ENCODE measurements around the gene ZCCHC3. TPM values are rescaled to one million over a fixed set of nuclear protein-coding genes. Genes with fewer than 3 reads are reported as not detected.

Gene ZCCHC3
- total and polyA plus RNA-seq, 2 donors (not counting 1 experiment from before 2014, with no cell fraction given): 8.7 to 11.6 TPM

- Histone ChIP-seq H3K4me1 (ENCODE audit: control insufficient read depth, extremely low read depth, insufficient read depth, low read length) (no peaks in the 10 kb centered on the region), H3K4me2 (ENCODE audit: extremely low read depth, insufficient read depth, low read length) (no peak overlapping the region), H3K9me3 (ENCODE audit: control insufficient read depth, insufficient read depth, low read depth, low read length) (no peaks in the 10 kb centered on the region), H3K27me3 (ENCODE audit: control insufficient read depth, insufficient read depth, low read length) (no peaks in the 10 kb centered on the region), H3K4me3 (replicated peaks in 1 of 4; ENCODE audit: control extremely low read depth in 1 of 4, insufficient read depth in 1 of 4, low read depth in 3 of 4, low read length in 4 of 4) (no peak overlapping the region), H3K79me2 (ENCODE audit: control insufficient read depth, insufficient read depth, low read length) (no peaks in the 10 kb centered on the region), H3K27ac (ENCODE audit: insufficient read depth, low read length) (no peak overlapping the region), H3K9ac (ENCODE audit: insufficient read depth, low read length) (no peak overlapping the region), H3K36me3 (ENCODE audit: control insufficient read depth, insufficient read depth, low read length) (no peaks in the 10 kb centered on the region), H4K20me1 (ENCODE audit: control insufficient read depth, extremely low read depth, insufficient read depth, low read length) (no peaks in the 10 kb centered on the region), H2AFZ (ENCODE audit: low read length) (no peak overlapping the region)
- peak in 1 of 2 donors; percentile 8 for DNase-seq (ENCODE audit: low read depth in 2 of 2)
- TF ChIP-seq CTCF (conservative IDR thresholded peaks at IDR 0.05 in 1 of 2, IDR thresholded peaks at IDR 0.05 in 1 of 2; ENCODE audit: low read depth in 1 of 2, low read length in 2 of 2) (no peak), EZH2 (IDR thresholded peaks at IDR 0.05; ENCODE audit: low read length, missing control alignments) (no peak)
Observed at GRCh38 chr20:272718-273117, 24.7 kb upstream of the ZCCHC3 start.

GRCh38 chr20:273884-274283 is 23.5 kb upstream of the ZCCHC3 start:
- Histone ChIP-seq H3K27ac (ENCODE audit: insufficient read depth, low read length) (no peak overlapping the region), H3K36me3 (ENCODE audit: control insufficient read depth, insufficient read depth, low read length) (no peaks in the 10 kb centered on the region), H2AFZ (ENCODE audit: low read length) (no peak overlapping the region), H3K27me3 (ENCODE audit: control insufficient read depth, insufficient read depth, low read length) (no peaks in the 10 kb centered on the region), H3K9me3 (ENCODE audit: control insufficient read depth, insufficient read depth, low read depth, low read length) (no peaks in the 10 kb centered on the region), H3K4me1 (ENCODE audit: control insufficient read depth, extremely low read depth, insufficient read depth, low read length) (no peaks in the 10 kb centered on the region), H3K9ac (ENCODE audit: insufficient read depth, low read length) (no peak overlapping the region), H3K79me2 (ENCODE audit: control insufficient read depth, insufficient read depth, low read length) (no peaks in the 10 kb centered on the region), H3K4me2 (ENCODE audit: extremely low read depth, insufficient read depth, low read length) (no peak overlapping the region), H4K20me1 (ENCODE audit: control insufficient read depth, extremely low read depth, insufficient read depth, low read length) (no peaks in the 10 kb centered on the region), H3K4me3 (replicated peaks in 1 of 4; ENCODE audit: control extremely low read depth in 1 of 4, insufficient read depth in 1 of 4, low read depth in 3 of 4, low read length in 4 of 4) (no peak overlapping the region)
- TF ChIP-seq CTCF (conservative IDR thresholded peaks at IDR 0.05 in 1 of 2, IDR thresholded peaks at IDR 0.05 in 1 of 2; ENCODE audit: low read depth in 1 of 2, low read length in 2 of 2): no peak
- no peak for TF ChIP-seq EZH2 (IDR thresholded peaks at IDR 0.05; ENCODE audit: low read length, missing control alignments)
- no peak for DNase-seq (ENCODE audit: low read depth in 2 of 2)

GRCh38 chr20:275791-276190 is 21.6 kb upstream of the ZCCHC3 start:
- no peaks in the 10 kb centered on the region for H3K9me3 ChIP-seq (ENCODE audit: control insufficient read depth, insufficient read depth, low read depth, low read length)
- no peaks in the 10 kb centered on the region for H3K79me2 ChIP-seq (ENCODE audit: control insufficient read depth, insufficient read depth, low read length)
- H3K4me1 ChIP-seq (ENCODE audit: control insufficient read depth, extremely low read depth, insufficient read depth, low read length): no peaks in the 10 kb centered on the region
- H3K27ac ChIP-seq (ENCODE audit: insufficient read depth, low read length): no peak overlapping the region
- TF ChIP-seq EZH2 (IDR thresholded peaks at IDR 0.05; ENCODE audit: low read length, missing control alignments): no peak
- no peak for TF ChIP-seq CTCF (conservative IDR thresholded peaks at IDR 0.05 in 1 of 2, IDR thresholded peaks at IDR 0.05 in 1 of 2; ENCODE audit: low read depth in 1 of 2, low read length in 2 of 2)
- H3K27me3 ChIP-seq (ENCODE audit: control insufficient read depth, insufficient read depth, low read length): no peaks in the 10 kb centered on the region
- no peaks in the 10 kb centered on the region for H4K20me1 ChIP-seq (ENCODE audit: control insufficient read depth, extremely low read depth, insufficient read depth, low read length)
- H3K4me2 ChIP-seq (ENCODE audit: extremely low read depth, insufficient read depth, low read length): no peak overlapping the region
- H2AFZ ChIP-seq (ENCODE audit: low read length): no peak overlapping the region
- no peaks in the 10 kb centered on the region for H3K36me3 ChIP-seq (ENCODE audit: control insufficient read depth, insufficient read depth, low read length)
- H3K4me3 ChIP-seq (replicated peaks in 1 of 4; ENCODE audit: control extremely low read depth in 1 of 4, insufficient read depth in 1 of 4, low read depth in 3 of 4, low read length in 4 of 4): no peak overlapping the region
- H3K9ac ChIP-seq (ENCODE audit: insufficient read depth, low read length): no peak overlapping the region
- no peak for DNase-seq (ENCODE audit: low read depth in 2 of 2)

Data from fibroblast of lung (primary cell).